ENCODE measurements around the gene EEF2K.

DNA sequence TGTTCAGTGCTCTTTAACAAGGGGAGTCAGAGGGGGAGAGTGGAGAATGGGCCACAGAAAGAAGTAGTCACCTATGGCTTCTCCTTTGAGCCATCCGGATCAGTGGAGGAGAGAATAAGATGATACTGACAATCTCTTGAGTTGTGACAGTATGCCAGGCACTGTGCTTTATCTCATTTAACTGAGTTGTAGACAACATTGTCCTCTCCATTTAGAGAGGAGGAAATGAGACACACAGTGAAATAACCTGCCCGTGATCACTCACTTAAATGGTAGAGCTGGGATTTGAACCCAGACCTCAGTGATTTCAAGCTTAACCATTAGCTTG is 17.8 kb upstream of the EEF2K start:
- TF ChIP-seq, protein P1, sequence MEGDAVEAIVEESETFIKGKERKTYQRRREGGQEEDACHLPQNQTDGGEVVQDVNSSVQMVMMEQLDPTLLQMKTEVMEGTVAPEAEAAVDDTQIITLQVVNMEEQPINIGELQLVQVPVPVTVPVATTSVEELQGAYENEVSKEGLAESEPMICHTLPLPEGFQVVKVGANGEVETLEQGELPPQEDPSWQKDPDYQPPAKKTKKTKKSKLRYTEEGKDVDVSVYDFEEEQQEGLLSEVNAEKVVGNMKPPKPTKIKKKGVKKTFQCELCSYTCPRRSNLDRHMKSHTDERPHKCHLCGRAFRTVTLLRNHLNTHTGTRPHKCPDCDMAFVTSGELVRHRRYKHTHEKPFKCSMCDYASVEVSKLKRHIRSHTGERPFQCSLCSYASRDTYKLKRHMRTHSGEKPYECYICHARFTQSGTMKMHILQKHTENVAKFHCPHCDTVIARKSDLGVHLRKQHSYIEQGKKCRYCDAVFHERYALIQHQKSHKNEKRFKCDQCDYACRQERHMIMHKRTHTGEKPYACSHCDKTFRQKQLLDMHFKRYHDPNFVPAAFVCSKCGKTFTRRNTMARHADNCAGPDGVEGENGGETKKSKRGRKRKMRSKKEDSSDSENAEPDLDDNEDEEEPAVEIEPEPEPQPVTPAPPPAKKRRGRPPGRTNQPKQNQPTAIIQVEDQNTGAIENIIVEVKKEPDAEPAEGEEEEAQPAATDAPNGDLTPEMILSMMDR (IDR thresholded peaks at IDR 0.05) = no peak
- TF ChIP-seq POLR2A (IDR thresholded peaks at IDR 0.05) = no peak
- no peak for TF ChIP-seq EP300 (IDR thresholded peaks at IDR 0.05)
- TF ChIP-seq POLR2AphosphoS5 (IDR thresholded peaks at IDR 0.05) = no peak

All from sigmoid colon (tissue), 4 donors.